BE2C (cell line): ENCODE results near the gene ETV5.

Experiments used
- DNase-seq: peaks from one replicate; pipeline ENCODE4 v3.0.0-alpha.2; 2020
- H3K27me3 ChIP-seq: fragments of 250-450 bp; sonication (Bioruptor Pico); 2 replicates; pipeline ENCODE4 v1.5.1; 2020; ENCODE audit warnings: mild to moderate bottlenecking
- H3K36me3 ChIP-seq: fragments of 250-450 bp; sonication (Bioruptor Pico); 2 replicates; pipeline ENCODE4 v1.5.1; 2020; ENCODE audit warnings: mild to moderate bottlenecking
- H3K4me1 ChIP-seq: fragments of 250-450 bp; sonication (Bioruptor Pico); 2 replicates; pipeline ENCODE4 v1.5.1; 2020
- H3K4me3 ChIP-seq: 2 replicates; pipeline ENCODE4 v1.5.1; 2011; ENCODE audit warnings: low read depth, low read length
- H3K9me3 ChIP-seq: fragments of 250-450 bp; sonication (Bioruptor Pico); 2 replicates; pipeline ENCODE4 v1.5.1; 2020
- CTCF ChIP-seq: IDR thresholded peaks from 2 replicates; pipeline ENCODE4 v1.5.1; 2012; ENCODE audit warnings: mild to moderate bottlenecking, low read depth, low read length

ETV5 gene

GRCh38 chr3:186100398-186100797 lies 8.5 kb downstream of the ETV5 start:
- no peaks in the 10 kb centered on the region for H3K9me3 ChIP-seq
- H3K36me3 ChIP-seq: peaks cover 4% of the 10 kb centered on the region
- H3K27me3 ChIP-seq: no peaks in the 10 kb centered on the region
- no peak for DNase-seq
- H3K4me1 ChIP-seq: peaks cover 38% of the 10 kb centered on the region
- no peak overlapping the region for H3K4me3 ChIP-seq
- no peak for TF ChIP-seq CTCF

- Histone ChIP-seq H3K9me3 (no peaks in the 10 kb centered on the region), H3K4me1 (peaks cover 38% of the 10 kb centered on the region), H3K4me3 (peak overlapping the region; percentile 13), H3K27me3 (no peaks in the 10 kb centered on the region), H3K36me3 (peaks cover 6% of the 10 kb centered on the region)
- no peak for TF ChIP-seq CTCF
- peak; percentile 80 for DNase-seq
These were observed 9.7 kb downstream of the ETV5 start for GRCh38 chr3:186099178-186099577.

DNA sequence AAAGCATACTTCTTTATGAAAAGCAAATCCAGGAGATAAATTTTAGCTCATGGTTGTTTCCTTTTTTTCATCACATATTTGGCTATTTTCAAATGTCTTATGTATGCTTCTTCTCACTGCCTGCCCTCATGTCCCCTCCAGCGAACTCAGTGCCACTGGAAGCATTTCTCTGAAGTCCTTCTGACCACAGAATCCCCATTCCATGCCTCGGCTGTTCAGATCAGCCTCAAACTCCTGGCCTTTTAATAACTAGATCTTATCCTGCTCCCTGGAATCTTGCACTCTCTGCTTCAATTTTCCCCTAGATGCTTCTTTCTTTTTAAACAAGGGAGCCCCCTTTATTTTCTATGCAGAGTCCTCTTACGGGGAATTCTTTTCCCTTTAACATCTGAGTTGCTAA lies 10.1 kb downstream of the ETV5 start:
- Histone ChIP-seq H3K27me3 (no peaks in the 10 kb centered on the region), H3K4me1 (peaks cover 36% of the 10 kb centered on the region), H3K9me3 (no peaks in the 10 kb centered on the region), H3K36me3 (peaks cover 5% of the 10 kb centered on the region), H3K4me3 (peak overlapping the region; percentile 61)
- no peak for TF ChIP-seq CTCF
- DNase-seq: no peak

GRCh38 chr3:186097663-186098451 lies 11.0 kb downstream of the ETV5 start:
- TF ChIP-seq CTCF: no peak
- peaks cover 3% of the 10 kb centered on the region for H3K36me3 ChIP-seq
- peak overlapping the region; percentile 61 for H3K4me3 ChIP-seq
- no peaks in the 10 kb centered on the region for H3K9me3 ChIP-seq
- no peaks in the 10 kb centered on the region for H3K27me3 ChIP-seq
- H3K4me1 ChIP-seq: peaks cover 31% of the 10 kb centered on the region
- DNase-seq: peak; percentile 90

DNA sequence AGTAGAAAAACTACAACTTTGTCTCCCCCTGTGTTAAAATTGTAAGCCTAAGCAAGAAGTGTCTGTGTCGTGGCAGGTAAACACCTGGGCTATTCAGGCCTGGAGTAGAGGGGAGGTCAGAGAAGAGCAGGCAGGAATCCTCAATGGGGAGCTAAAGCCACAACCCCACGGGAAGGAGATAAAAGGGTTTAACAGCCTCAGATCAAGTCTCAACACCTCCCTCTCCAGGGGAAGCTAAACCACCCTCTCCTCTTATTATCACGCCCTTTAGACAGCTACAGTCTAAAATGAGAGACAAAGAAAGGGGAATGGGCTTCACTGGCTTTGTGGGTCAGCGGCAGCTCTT lies 11.6 kb downstream of the ETV5 start:
- peaks cover 5% of the 10 kb centered on the region for H3K36me3 ChIP-seq
- no peaks in the 10 kb centered on the region for H3K9me3 ChIP-seq
- no peak for DNase-seq
- H3K4me3 ChIP-seq: peak overlapping the region; percentile 61
- no peak for TF ChIP-seq CTCF
- no peaks in the 10 kb centered on the region for H3K27me3 ChIP-seq
- H3K4me1 ChIP-seq: peaks cover 31% of the 10 kb centered on the region

DNA sequence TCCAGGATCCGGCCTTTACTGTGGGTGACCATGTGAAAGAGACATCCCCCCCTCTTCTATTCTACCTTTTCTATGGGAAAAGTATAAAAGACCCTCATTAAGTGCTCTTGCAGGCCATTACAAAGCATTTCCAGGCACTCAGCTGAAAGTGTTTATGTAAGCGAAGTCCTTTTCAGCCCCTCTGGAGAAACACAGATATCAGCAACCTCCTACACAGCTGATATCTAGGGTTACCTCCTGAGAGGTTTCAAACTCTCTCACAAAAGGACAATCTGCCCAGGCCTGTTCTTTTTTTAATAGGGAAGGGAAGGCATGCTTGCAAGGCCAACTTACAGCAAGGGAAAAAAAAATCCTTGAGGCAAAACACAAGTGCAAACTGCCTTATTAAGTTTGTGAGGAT lies 12.6 kb downstream of the ETV5 start:
- H3K9me3 ChIP-seq: no peaks in the 10 kb centered on the region
- no peak overlapping the region for H3K4me3 ChIP-seq
- no peak for TF ChIP-seq CTCF
- peaks cover 31% of the 10 kb centered on the region for H3K4me1 ChIP-seq
- no peaks in the 10 kb centered on the region for H3K27me3 ChIP-seq
- DNase-seq: no peak
- H3K36me3 ChIP-seq: peaks cover 5% of the 10 kb centered on the region
